GM23338 (cell line): ENCODE measurements around the gene TMEM138. TPM values are rescaled to one million over a fixed set of nuclear protein-coding genes. Genes with fewer than 3 reads are reported as not detected.

Source experiments
- CREB1 ChIP-seq: fragments of 250-450 bp; sonication (Bioruptor Pico); IDR thresholded peaks from 2 replicates; pipeline ENCODE4 v1.5.0; 2020; ENCODE audit warnings: low read depth, mild to moderate bottlenecking, moderate library complexity
- EZH2 ChIP-seq: fragments of 200-600 bp; sonication (generic); IDR thresholded peaks from one replicate; pipeline ENCODE4 v1.8.0; 2017; ENCODE audit warnings: antibody characterized with exemption, mild to moderate bottlenecking, low read depth; ENCODE audit not compliant: unreplicated experiment
- NANOG ChIP-seq: IDR thresholded peaks from 2 replicates; pipeline ENCODE4 v1.6.1; 2016; ENCODE audit warnings: antibody characterized with exemption, borderline replicate concordance
- POLR2AphosphoS5 ChIP-seq: IDR thresholded peaks from 2 replicates; pipeline ENCODE4 v1.6.1; 2016; ENCODE audit warnings: antibody characterized with exemption, low read depth
- REST ChIP-seq: IDR thresholded peaks from one replicate; pipeline ENCODE4 v1.6.1; 2018; ENCODE audit warnings: antibody characterized with exemption; ENCODE audit not compliant: unreplicated experiment
- STAT1 ChIP-seq: IDR thresholded peaks from one replicate; pipeline ENCODE4 v1.6.1; 2016; ENCODE audit warnings: antibody characterized with exemption; ENCODE audit not compliant: unreplicated experiment
- ZNF331 ChIP-seq: fragments of 250-450 bp; sonication (Bioruptor Pico); IDR thresholded peaks from 2 replicates; pipeline ENCODE4 v1.5.0; 2020; ENCODE audit warnings: low read depth, mild to moderate bottlenecking, moderate library complexity
- polyA plus RNA-seq: library from polyadenylated mRNA; unstranded; fragments of >200 nt; fragmentation: Nextera tagmentation; extraction: Ambion mirVana; gene quantifications from 2 replicates; pipeline ENCODE4 v1.2.1, GENCODE V29; 2016
- total RNA-seq: library from RNA; depleted of rRNA; stranded (reverse); fragments of >200 nt; shearing (Covaris generic); gene quantifications from 2 replicates; pipeline ENCODE4 v1.2.3, GENCODE V29; 2014
- TF ChIP-seq, protein P1 (sequence below): fragments of 250-450 bp; sonication (Bioruptor Pico); IDR thresholded peaks from 2 replicates; pipeline ENCODE4 v1.5.0; 2020; ENCODE audit warnings: mild to moderate bottlenecking, moderate library complexity
- TF ChIP-seq, protein P2 (sequence below): IDR thresholded peaks from 2 replicates; pipeline ENCODE4 v1.6.1; 2016; ENCODE audit warnings: antibody characterized with exemption

The TMEM138 gene
- total and polyA plus RNA-seq, 2 experiments from 2014 or later = 30.2 to 32.1 TPM

DNA sequence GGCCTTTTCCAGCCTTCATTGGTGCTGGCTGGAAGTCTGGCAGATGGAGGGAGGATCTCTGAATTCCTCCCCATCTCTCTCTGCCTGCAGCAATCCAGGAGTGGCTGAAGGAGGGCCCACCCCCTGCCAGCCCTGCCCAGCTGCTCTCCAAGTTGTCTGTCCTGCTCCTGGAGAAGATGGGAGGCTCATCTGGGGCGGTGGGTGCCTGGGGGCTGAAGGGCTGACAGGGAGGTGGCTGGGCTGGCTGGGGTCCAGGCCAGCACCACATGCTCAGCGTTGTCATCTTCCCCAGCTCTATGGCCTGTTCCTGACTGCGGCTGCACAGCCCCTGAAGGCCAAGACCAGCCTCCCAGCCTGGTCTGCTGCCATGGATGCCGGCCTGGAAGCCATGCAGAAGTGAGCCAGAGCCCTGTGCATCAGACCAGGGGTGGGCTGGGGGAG, 17.0 kb upstream of the TMEM138 start (continued):
- TF ChIP-seq, protein P1, sequence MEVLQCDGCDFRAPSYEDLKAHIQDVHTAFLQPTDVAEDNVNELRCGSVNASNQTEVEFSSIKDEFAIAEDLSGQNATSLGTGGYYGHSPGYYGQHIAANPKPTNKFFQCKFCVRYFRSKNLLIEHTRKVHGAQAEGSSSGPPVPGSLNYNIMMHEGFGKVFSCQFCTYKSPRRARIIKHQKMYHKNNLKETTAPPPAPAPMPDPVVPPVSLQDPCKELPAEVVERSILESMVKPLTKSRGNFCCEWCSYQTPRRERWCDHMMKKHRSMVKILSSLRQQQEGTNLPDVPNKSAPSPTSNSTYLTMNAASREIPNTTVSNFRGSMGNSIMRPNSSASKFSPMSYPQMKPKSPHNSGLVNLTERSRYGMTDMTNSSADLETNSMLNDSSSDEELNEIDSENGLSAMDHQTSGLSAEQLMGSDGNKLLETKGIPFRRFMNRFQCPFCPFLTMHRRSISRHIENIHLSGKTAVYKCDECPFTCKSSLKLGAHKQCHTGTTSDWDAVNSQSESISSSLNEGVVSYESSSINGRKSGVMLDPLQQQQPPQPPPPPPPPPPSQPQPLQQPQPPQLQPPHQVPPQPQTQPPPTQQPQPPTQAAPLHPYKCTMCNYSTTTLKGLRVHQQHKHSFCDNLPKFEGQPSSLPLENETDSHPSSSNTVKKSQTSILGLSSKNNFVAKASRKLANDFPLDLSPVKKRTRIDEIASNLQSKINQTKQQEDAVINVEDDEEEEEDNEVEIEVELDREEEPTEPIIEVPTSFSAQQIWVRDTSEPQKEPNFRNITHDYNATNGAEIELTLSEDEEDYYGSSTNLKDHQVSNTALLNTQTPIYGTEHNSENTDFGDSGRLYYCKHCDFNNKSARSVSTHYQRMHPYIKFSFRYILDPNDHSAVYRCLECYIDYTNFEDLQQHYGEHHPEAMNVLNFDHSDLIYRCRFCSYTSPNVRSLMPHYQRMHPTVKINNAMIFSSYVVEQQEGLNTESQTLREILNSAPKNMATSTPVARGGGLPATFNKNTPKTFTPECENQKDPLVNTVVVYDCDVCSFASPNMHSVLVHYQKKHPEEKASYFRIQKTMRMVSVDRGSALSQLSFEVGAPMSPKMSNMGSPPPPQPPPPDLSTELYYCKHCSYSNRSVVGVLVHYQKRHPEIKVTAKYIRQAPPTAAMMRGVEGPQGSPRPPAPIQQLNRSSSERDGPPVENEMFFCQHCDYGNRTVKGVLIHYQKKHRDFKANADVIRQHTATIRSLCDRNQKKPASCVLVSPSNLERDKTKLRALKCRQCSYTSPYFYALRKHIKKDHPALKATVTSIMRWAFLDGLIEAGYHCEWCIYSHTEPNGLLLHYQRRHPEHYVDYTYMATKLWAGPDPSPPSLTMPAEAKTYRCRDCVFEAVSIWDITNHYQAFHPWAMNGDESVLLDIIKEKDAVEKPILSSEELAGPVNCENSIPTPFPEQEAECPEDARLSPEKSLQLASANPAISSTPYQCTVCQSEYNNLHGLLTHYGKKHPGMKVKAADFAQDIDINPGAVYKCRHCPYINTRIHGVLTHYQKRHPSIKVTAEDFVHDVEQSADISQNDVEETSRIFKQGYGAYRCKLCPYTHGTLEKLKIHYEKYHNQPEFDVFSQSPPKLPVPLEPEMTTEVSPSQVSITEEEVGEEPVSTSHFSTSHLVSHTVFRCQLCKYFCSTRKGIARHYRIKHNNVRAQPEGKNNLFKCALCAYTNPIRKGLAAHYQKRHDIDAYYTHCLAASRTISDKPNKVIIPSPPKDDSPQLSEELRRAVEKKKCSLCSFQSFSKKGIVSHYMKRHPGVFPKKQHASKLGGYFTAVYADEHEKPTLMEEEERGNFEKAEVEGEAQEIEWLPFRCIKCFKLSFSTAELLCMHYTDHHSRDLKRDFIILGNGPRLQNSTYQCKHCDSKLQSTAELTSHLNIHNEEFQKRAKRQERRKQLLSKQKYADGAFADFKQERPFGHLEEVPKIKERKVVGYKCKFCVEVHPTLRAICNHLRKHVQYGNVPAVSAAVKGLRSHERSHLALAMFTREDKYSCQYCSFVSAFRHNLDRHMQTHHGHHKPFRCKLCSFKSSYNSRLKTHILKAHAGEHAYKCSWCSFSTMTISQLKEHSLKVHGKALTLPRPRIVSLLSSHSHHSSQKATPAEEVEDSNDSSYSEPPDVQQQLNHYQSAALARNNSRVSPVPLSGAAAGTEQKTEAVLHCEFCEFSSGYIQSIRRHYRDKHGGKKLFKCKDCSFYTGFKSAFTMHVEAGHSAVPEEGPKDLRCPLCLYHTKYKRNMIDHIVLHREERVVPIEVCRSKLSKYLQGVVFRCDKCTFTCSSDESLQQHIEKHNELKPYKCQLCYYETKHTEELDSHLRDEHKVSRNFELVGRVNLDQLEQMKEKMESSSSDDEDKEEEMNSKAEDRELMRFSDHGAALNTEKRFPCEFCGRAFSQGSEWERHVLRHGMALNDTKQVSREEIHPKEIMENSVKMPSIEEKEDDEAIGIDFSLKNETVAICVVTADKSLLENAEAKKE = no peak
- TF ChIP-seq, protein P2, sequence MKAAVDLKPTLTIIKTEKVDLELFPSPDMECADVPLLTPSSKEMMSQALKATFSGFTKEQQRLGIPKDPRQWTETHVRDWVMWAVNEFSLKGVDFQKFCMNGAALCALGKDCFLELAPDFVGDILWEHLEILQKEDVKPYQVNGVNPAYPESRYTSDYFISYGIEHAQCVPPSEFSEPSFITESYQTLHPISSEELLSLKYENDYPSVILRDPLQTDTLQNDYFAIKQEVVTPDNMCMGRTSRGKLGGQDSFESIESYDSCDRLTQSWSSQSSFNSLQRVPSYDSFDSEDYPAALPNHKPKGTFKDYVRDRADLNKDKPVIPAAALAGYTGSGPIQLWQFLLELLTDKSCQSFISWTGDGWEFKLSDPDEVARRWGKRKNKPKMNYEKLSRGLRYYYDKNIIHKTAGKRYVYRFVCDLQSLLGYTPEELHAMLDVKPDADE = no peak
- no peak for TF ChIP-seq EZH2
- TF ChIP-seq CREB1 (CRISPR knock-in tag) = no peak
- TF ChIP-seq POLR2AphosphoS5 = no peak
- TF ChIP-seq ZNF331 (CRISPR knock-in tag) = no peak
- TF ChIP-seq STAT1 = no peak
- TF ChIP-seq REST = no peak
- TF ChIP-seq NANOG = no peak
